ENCODE data around the gene KPNA3.
"Not testable (repeated sequence)": the region's sequence is repeated elsewhere in the genome, so short reads cannot be mapped to it uniquely, and the experiment has no call there.

- not testable (repeated sequence) for TF ChIP-seq POLR2A (IDR thresholded peaks at IDR 0.05; ENCODE audit: low read length); GATA1 (IDR thresholded peaks at IDR 0.05; ENCODE audit: low read depth, low read length)
Measured at GRCh38 chr13:49704264-49704663, 88.2 kb downstream of the KPNA3 start.

Data from erythroblast (primary cell).